Measurements from ENCODE around the gene SGSM2. TPM values are rescaled to one million over a fixed set of nuclear protein-coding genes. Genes with fewer than 3 reads are reported as not detected.

SGSM2 gene
- polyA plus RNA-seq, 1 donor from 2014 or later: 222 TPM

DNA sequence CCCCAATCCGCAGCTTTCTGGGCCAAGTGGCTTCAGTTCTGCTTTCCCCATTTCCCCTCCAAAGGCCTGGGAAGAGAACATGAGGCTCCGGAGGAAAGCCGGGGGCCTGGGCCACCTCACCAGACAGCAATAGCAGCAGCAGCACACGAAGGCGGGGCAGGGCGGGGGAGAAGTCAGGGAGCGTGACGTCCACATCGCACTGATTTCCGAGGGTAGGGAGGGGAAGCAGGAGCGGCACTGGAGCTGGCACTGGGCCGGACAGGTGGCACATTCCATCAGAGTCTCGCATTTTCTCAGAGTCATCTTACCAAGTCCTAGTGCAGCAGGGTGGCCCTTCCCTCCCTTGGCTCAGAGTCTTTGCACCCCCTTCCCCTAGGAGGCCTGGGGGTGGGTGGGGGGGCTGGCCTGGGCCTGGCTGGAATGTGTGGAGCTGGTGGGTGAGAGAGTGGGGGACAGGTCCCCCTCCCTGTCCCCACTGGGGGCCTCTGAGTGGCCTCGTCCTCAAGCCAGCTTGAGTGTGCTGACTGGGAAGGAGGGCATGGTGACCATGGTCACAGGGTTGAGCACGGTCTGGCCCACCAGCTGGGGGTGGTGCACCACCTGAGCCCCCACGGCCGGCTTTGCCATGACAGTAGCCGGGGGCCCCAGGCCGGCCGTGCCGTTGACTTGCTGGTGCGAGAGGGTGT lies 49.2 kb downstream of the SGSM2 start:
- no peaks in the 10 kb centered on the region for H3K9me2 ChIP-seq (ENCODE audit: insufficient read depth, low read length)
- H3K36me3 ChIP-seq (ENCODE audit: insufficient read depth, low read length): no peaks in the 10 kb centered on the region
- H3K79me2 ChIP-seq (replicated peaks; ENCODE audit: insufficient read depth, low read length): peaks cover 13% of the 10 kb centered on the region
- no peaks in the 10 kb centered on the region for H3K27me3 ChIP-seq (ENCODE audit: insufficient read depth, low read depth, low read length)
- no peak overlapping the region for H3K9ac ChIP-seq (ENCODE audit: low read length)
- no peak overlapping the region for H3K4me3 ChIP-seq (ENCODE audit: low read length)
- no peak overlapping the region for H2AFZ ChIP-seq (ENCODE audit: low read depth, low read length)
- TF ChIP-seq TAF1 (IDR thresholded peaks at IDR 0.05; ENCODE audit: low read depth) (no peak), EP300 (conservative IDR thresholded peaks at IDR 0.05; ENCODE audit: poor library complexity, severe bottlenecking) (no peak), EZH2 (IDR thresholded peaks at IDR 0.05; ENCODE audit: borderline replicate concordance, insufficient read depth, low read length, poor library complexity, severe bottlenecking) (no peak), MXI1 (conservative IDR thresholded peaks at IDR 0.05; ENCODE audit: poor library complexity, severe bottlenecking) (no peak), POLR2AphosphoS5 (IDR thresholded peaks at IDR 0.05) (no peak), SMC3 (conservative IDR thresholded peaks at IDR 0.05; ENCODE audit: poor library complexity) (no peak), CTCF (IDR thresholded peaks at IDR 0.05; ENCODE audit: poor library complexity, severe bottlenecking) (no peak), RAD21 (conservative IDR thresholded peaks at IDR 0.05) (no peak)
- TF ChIP-seq, protein P1, sequence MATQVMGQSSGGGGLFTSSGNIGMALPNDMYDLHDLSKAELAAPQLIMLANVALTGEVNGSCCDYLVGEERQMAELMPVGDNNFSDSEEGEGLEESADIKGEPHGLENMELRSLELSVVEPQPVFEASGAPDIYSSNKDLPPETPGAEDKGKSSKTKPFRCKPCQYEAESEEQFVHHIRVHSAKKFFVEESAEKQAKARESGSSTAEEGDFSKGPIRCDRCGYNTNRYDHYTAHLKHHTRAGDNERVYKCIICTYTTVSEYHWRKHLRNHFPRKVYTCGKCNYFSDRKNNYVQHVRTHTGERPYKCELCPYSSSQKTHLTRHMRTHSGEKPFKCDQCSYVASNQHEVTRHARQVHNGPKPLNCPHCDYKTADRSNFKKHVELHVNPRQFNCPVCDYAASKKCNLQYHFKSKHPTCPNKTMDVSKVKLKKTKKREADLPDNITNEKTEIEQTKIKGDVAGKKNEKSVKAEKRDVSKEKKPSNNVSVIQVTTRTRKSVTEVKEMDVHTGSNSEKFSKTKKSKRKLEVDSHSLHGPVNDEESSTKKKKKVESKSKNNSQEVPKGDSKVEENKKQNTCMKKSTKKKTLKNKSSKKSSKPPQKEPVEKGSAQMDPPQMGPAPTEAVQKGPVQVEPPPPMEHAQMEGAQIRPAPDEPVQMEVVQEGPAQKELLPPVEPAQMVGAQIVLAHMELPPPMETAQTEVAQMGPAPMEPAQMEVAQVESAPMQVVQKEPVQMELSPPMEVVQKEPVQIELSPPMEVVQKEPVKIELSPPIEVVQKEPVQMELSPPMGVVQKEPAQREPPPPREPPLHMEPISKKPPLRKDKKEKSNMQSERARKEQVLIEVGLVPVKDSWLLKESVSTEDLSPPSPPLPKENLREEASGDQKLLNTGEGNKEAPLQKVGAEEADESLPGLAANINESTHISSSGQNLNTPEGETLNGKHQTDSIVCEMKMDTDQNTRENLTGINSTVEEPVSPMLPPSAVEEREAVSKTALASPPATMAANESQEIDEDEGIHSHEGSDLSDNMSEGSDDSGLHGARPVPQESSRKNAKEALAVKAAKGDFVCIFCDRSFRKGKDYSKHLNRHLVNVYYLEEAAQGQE (IDR thresholded peaks at IDR 0.05; ENCODE audit: borderline replicate concordance): no peak
- H3K9me3 ChIP-seq (ENCODE audit: low read length): no peaks in the 10 kb centered on the region
- no peak overlapping the region for H3K4me2 ChIP-seq (ENCODE audit: low read length)
- no peak overlapping the region for H3K27ac ChIP-seq (ENCODE audit: low read length)
- H4K20me1 ChIP-seq (ENCODE audit: insufficient read depth): peaks cover 4% of the 10 kb centered on the region
- peaks cover 2% of the 10 kb centered on the region for H3F3A ChIP-seq (ENCODE audit: insufficient read depth, low read length, poor library complexity, severe bottlenecking)

DNA sequence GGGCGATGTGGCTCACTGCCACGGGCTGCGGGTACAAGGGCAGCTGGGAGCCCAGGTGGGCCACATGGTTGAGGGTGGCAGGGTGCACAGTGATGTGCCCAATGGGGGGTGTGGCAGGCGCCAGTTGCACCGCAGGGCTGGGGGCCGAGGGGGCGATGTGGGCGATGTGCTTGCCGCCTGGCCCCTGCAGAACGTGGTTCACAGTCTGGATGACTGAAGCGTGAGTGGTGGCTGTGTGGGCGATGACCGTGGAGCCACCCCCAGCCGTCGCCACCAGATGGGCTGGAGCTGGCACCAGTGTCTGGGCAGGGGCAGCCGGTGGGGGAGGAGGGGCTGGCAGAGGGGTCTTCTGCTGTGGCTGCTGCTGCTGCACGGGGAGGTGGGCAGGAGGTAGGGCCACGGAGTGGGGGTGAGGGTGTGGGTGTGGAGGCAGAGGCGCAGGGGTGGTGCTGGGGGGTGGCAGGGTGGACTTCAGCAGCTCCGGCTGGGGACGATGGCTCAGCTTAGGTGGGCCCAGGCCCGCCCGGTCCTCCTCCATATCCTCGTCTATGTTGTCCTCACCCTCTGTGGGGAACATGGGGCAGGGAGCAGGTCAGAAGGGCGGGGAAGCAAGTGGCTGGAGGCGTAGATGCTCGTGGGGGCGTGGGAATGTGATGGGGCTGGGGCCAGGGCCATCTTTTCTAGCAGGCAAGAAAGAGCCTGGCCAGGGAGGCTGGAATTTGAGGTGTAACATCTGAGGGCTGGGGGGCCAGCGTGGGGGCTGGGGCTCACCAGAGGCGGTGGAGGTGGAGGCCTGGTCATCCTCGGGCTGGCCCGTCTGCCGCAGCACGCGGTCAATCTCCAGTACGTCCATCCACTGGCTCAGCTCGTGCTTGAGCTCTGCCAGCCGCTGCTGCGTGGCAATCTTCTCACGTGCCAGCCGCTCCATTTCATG lies 50.1 kb downstream of the SGSM2 start:
- Histone ChIP-seq H4K20me1 (ENCODE audit: insufficient read depth) (peaks cover 4% of the 10 kb centered on the region), H3K4me2 (ENCODE audit: low read length) (no peak overlapping the region), H3K4me3 (ENCODE audit: low read length) (no peak overlapping the region), H3K9ac (ENCODE audit: low read length) (no peak overlapping the region), H3K9me3 (ENCODE audit: low read length) (no peaks in the 10 kb centered on the region), H3K79me2 (replicated peaks; ENCODE audit: insufficient read depth, low read length) (peaks cover 20% of the 10 kb centered on the region), H2AFZ (ENCODE audit: low read depth, low read length) (no peak overlapping the region), H3F3A (ENCODE audit: insufficient read depth, low read length, poor library complexity, severe bottlenecking) (peaks cover 7% of the 10 kb centered on the region), H3K9me2 (ENCODE audit: insufficient read depth, low read length) (no peaks in the 10 kb centered on the region), H3K36me3 (ENCODE audit: insufficient read depth, low read length) (no peaks in the 10 kb centered on the region), H3K27me3 (ENCODE audit: insufficient read depth, low read depth, low read length) (no peaks in the 10 kb centered on the region), H3K27ac (ENCODE audit: low read length) (no peak overlapping the region)
- TF ChIP-seq CTCF (IDR thresholded peaks at IDR 0.05; ENCODE audit: poor library complexity, severe bottlenecking) (no peak), EZH2 (IDR thresholded peaks at IDR 0.05; ENCODE audit: borderline replicate concordance, insufficient read depth, low read length, poor library complexity, severe bottlenecking) (no peak), MXI1 (conservative IDR thresholded peaks at IDR 0.05; ENCODE audit: poor library complexity, severe bottlenecking) (no peak), SMC3 (conservative IDR thresholded peaks at IDR 0.05; ENCODE audit: poor library complexity) (no peak), RAD21 (conservative IDR thresholded peaks at IDR 0.05) (no peak), EP300 (conservative IDR thresholded peaks at IDR 0.05; ENCODE audit: poor library complexity, severe bottlenecking) (no peak), POLR2AphosphoS5 (IDR thresholded peaks at IDR 0.05) (no peak), TAF1 (IDR thresholded peaks at IDR 0.05; ENCODE audit: low read depth) (no peak)
- TF ChIP-seq, protein P1 (IDR thresholded peaks at IDR 0.05; ENCODE audit: borderline replicate concordance): no peak
